ENCODE measurements around the gene TRAF7.
"Not testable (repeated sequence)": the region's sequence is repeated elsewhere in the genome, so short reads cannot be mapped to it uniquely, and the experiment has no call there.

Gene TRAF7

DNA sequence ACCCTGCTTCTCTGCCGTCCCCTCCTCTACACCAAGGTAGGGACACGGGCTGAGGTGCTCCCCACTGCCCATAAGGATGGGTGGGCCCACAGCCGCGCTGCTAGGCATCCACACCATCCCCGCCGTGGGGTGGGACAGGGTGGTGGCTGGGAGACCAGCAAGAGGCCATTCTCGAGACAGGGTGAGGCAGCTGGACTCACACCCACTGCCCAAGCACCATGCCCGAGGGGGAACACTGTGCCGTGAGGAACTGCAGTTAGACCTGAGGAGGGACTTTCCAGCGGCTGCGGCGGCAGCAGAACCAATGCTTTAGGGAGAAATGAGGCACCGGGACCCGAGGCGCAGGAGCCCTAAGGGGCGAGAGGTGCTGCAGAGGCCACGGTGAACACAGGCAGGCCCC, 33.2 kb upstream of the TRAF7 start:
- DNase-seq (ENCODE audit: low read depth in 2 of 2): no peak

- not testable (repeated sequence) for DNase-seq (ENCODE audit: low read depth in 2 of 2)
Observed at GRCh38 chr16:2122934-2123683, 32.5 kb upstream of the TRAF7 start.

GRCh38 chr16:2123706-2124376, 31.7 kb upstream of the TRAF7 start:
- DNase-seq (ENCODE audit: low read depth in 2 of 2): not testable (repeated sequence)

DNA sequence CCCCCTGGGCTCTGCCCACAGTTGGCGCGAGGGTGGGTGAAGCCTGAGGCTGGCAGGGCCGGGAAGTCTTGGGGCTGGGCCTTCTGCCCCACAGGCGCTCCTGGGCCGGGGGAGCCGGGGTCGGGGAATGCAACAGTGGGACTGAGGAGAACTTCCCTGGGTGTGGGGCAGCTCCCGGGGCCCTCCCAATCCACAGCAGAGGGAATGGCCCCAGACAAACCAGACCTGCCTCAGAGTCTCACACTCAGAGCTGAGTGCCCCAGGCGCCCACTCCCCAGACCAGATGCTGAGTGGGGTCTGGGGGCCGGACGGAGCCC, 31.2 kb upstream of the TRAF7 start:
- not testable (repeated sequence) for DNase-seq (ENCODE audit: low read depth in 2 of 2)

DNA sequence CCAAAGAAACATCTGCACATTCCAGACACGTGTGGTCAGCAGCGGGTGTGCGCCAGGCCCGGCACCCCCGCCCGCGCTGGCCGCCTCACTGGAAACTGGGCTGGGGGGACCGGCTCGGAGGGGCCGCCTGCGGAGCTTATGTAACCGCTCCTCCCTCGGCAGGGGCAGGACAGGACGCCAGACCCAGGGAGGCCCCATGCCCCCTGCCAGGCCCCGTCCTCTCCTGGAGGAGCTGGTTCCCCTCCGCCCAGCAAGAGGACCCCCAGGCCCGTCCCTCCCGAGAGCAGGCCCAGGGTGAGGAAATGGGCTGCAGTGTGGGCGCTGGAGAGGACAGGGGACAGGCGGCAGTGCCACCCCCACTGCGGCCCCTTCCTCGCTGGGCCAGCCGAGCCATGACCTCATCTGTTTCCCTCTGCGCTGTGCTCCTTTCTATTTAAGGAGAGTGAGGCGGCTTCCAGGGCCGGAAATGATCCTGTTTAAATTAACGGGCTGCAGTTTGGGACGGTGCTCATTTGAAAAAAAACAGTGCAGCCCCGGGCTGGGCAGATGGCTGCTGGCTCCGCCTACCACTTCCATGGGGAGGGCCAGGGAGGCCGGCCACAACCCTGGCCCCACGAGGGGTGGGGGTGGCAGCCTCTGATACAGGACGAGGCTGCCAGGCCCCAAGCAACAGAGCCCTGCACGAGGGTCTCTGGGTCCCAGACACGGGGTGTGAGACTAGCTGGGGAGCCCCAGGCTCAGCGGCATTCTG, 30.7 kb upstream of the TRAF7 start:
- not testable (repeated sequence) for DNase-seq (ENCODE audit: low read depth in 2 of 2)

GRCh38 chr16:2125609-2126008, 30.0 kb upstream of the TRAF7 start:
- not testable (repeated sequence) for DNase-seq (ENCODE audit: low read depth in 2 of 2)

- not testable (repeated sequence) for DNase-seq (ENCODE audit: low read depth in 2 of 2)
Observed at GRCh38 chr16:2126161-2126743, 29.3 kb upstream of the TRAF7 start.

- DNase-seq (ENCODE audit: low read depth in 2 of 2): not testable (repeated sequence)
Observed at GRCh38 chr16:2126928-2127556, 28.5 kb upstream of the TRAF7 start.

GRCh38 chr16:2127630-2128280, 27.8 kb upstream of the TRAF7 start:
- not testable (repeated sequence) for DNase-seq (ENCODE audit: low read depth in 2 of 2)

- DNase-seq (ENCODE audit: low read depth in 2 of 2): not testable (repeated sequence)
Observed at GRCh38 chr16:2129251-2129650, 26.3 kb upstream of the TRAF7 start.

DNA sequence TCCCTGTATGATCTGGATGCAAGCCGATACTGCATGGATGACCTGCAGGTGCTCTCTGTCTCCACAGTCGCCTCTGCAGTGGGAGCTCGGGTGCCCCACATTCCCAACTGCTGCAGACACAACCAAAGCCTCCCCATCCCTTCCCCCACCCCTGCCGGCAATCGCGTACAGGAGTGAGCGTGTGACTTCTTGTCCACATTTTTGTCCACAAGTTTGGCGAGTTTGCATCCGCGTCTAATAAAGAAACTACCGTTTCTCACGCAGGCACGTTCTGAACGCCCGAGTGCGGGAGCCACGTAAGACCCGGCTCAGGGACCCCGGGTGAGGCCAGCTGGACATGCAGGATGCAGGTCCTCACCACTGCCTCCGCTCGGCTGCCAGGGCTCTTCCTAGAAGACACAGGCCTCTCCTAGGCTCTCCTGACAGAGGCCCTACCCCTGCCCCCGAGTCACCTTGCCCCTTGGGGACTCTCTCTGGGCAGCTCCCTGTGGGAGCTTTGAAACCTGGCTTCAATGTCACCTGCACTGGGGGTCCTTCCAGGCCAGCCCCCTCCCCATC, 25.6 kb upstream of the TRAF7 start:
- not testable (repeated sequence) for DNase-seq (ENCODE audit: low read depth in 2 of 2)

GRCh38 chr16:2133797-2134196, 21.8 kb upstream of the TRAF7 start:
- not testable (repeated sequence) for DNase-seq (ENCODE audit: low read depth in 2 of 2)

DNA sequence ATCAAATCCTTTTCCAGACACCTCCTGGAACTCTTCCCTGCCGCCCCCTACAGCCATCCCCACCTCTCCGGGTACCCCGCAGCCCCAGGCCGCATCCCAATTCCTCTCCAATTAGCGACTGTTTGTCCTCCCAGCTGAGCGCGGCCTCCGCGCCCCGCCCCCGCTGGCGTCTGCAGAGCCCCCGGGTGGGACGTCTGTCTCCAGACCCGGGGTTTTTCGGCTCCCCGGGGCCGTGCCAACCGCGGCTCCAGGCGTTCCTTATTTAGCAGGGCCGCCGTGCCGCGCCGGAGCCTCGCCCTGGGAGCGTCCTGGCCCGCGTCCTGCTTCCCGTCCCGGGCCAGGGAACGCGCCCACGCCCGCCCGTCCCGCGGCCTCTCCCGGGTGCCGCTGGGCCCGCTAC, 20.5 kb upstream of the TRAF7 start:
- DNase-seq (ENCODE audit: low read depth in 2 of 2): not testable (repeated sequence)

GRCh38 chr16:2135770-2136490, 19.7 kb upstream of the TRAF7 start, which contains the start of gene PKD1:
TSS of gene PKD1 (minus strand) at chr16:2135898. CDS start at chr16:2135689, 209 bp downstream.
- DNase-seq (ENCODE audit: low read depth in 2 of 2): peak; percentile 93 to 98

GRCh38 chr16:2142942-2143877, 12.4 kb upstream of the TRAF7 start:
- DNase-seq (ENCODE audit: low read depth in 2 of 2): no peak

- no peak for DNase-seq (ENCODE audit: low read depth in 2 of 2)
Observed at GRCh38 chr16:2143878-2144485, 11.6 kb upstream of the TRAF7 start.

DNA sequence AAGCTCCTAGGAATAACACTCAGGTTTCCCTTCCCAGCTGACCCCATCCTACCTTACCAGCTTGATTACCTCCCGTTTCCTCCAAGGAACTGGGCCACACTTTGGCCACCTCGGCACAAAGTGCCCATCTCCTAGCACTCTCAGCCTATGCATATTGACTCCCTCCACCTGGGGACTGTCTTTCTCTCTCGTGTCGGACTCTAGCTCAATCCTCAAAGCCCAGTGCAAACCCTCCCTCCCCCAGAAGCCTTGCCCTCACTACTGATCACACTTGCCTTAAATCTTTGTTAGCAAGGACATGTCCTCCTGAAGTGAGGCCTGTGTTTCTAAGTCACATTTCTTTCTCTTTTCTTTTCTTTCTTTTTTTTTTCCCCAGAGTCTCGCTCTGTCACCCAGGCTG, 9.7 kb upstream of the TRAF7 start:
- no peak for DNase-seq (ENCODE audit: low read depth in 2 of 2)

GRCh38 chr16:2147378-2147777, 8.2 kb upstream of the TRAF7 start:
- no peak for DNase-seq (ENCODE audit: low read depth in 2 of 2)

All from stimulated activated CD4-positive, alpha-beta T cell treated with anti-CD3 and anti-CD28 coated beads, Interleukin-15, amount 100 ng/mL, for 48 hours (primary cell).